OCI-LY3 (cell line): ENCODE data around the gene TPP1.

ENCODE experiments used
- H2AFZ ChIP-seq: fragments of 200-600, 300-600 bp; shearing (Covaris generic); 2 replicates; pipeline ENCODE4 v1.6.0; 2014; ENCODE audit warnings: antibody characterized with exemption, low read depth, low read length
- H3K27ac ChIP-seq: fragments of 200-600, 300-600 bp; sonication (generic); 2 replicates; pipeline ENCODE4 v1.5.1; 2014; ENCODE audit warnings: mild to moderate bottlenecking, low read length, moderate library complexity, mixed read lengths
- H3K27me3 ChIP-seq: fragments of 200-600, 300-600 bp; sonication (generic); 2 replicates; pipeline ENCODE4 v1.6.1; 2014; ENCODE audit warnings: low read depth, low read length, mixed read lengths
- H3K36me3 ChIP-seq: fragments of 200-600, 300-600 bp; sonication (generic); replicated peaks from 2 replicates; pipeline ENCODE3; 2014; ENCODE audit warnings: low read depth, low read length, mixed read lengths
- H3K4me1 ChIP-seq: fragments of 300-600, 200-600 bp; sonication (generic); 2 replicates; pipeline ENCODE4 v1.6.1; 2014; ENCODE audit warnings: low read length, mixed read lengths
- H3K4me2 ChIP-seq: fragments of 200-600, 300-600 bp; sonication (generic); 2 replicates; pipeline ENCODE4 v1.6.1; 2014; ENCODE audit warnings: low read length, mixed read lengths
- H3K4me3 ChIP-seq: fragments of 300-600, 200-600 bp; sonication (generic); 2 replicates; pipeline ENCODE4 v1.5.1; 2014; ENCODE audit warnings: antibody characterized with exemption, mild to moderate bottlenecking, low read length, moderate library complexity
- H3K79me2 ChIP-seq: fragments of 300-600, 200-600 bp; shearing (Covaris generic); 2 replicates; pipeline ENCODE4 v1.6.1; 2014; ENCODE audit warnings: mild to moderate bottlenecking, low read length, mixed read lengths
- H3K9ac ChIP-seq: fragments of 300-600, 200-600 bp; shearing (Covaris generic); 2 replicates; pipeline ENCODE4 v1.6.0; 2014; ENCODE audit warnings: mild to moderate bottlenecking, low read length, moderate library complexity
- H3K9me3 ChIP-seq: fragments of 200-600, 300-600 bp; shearing (Covaris generic); 2 replicates; pipeline ENCODE4 v1.6.1; 2014; ENCODE audit warnings: low read length, mixed read lengths; ENCODE audit not compliant: insufficient read depth
- H4K20me1 ChIP-seq: fragments of 200-600, 300-600 bp; sonication (generic); 2 replicates; pipeline ENCODE4 v1.6.1; 2016; ENCODE audit warnings: low read length, mixed read lengths; ENCODE audit not compliant: insufficient read depth
- CTCF ChIP-seq: fragments of 200-600, 300-600 bp; sonication (generic); IDR thresholded peaks from 2 replicates; pipeline ENCODE4 v1.5.1; 2014; ENCODE audit warnings: antibody characterized with exemption, low read length, low read depth
- EZH2phosphoT487 ChIP-seq: fragments of 200-600 bp; shearing (Covaris generic); IDR thresholded peaks from 2 replicates; pipeline ENCODE4 v1.6.1; 2018; ENCODE audit warnings: antibody characterized with exemption, mixed run types, low read depth

Gene TPP1

DNA sequence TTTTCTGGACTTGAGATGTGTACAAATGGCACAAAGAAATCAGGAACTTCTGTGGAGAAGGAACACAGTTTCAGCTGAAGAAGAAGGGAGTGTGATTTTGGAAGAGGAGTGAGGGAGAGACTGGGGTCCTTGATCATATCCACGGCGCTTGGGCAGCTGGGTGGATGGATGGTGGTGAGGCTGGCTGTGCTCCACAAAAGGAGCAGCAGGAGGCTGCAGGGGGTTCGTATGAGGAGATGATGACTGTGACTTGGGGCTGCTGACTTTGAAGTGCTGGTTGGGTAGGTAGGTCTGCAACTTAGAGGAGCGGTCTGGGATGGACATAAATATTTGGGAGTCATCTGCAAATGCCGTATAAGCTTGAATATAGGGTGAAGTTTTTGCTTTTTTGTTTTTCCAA lies 37.7 kb upstream of the TPP1 start:
- H2AFZ ChIP-seq: no peak overlapping the region

DNA sequence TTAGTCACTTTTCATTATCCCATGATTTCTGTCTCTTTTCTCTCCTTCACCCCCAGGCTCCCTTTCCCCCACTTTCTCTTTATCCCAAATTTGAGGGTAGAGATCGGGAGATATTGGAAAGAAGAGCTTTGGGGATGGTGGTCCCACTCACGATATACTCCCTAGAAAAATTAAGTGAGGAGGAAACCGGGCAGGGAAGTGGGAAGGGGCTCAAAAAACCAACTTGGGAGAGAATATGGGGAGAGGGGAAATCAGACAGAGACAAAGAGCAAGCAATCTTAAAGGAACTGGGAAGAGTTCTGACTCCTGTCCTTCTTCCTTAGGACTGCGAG lies 37.3 kb upstream of the TPP1 start:
- Histone ChIP-seq H4K20me1 (no peaks in the 10 kb centered on the region), H2AFZ (no peak overlapping the region), H3K9ac (no peak overlapping the region), H3K79me2 (no peaks in the 10 kb centered on the region), H3K36me3 (no peaks in the 10 kb centered on the region), H3K27me3 (peaks cover 15% of the 10 kb centered on the region; the same call in 1 of the 2 replicates), H3K4me1 (peaks cover 17% of the 10 kb centered on the region), H3K4me2 (no peak overlapping the region), H3K9me3 (no peaks in the 10 kb centered on the region), H3K27ac (no peak overlapping the region), H3K4me3 (no peak overlapping the region)
- TF ChIP-seq CTCF (no peak), EZH2phosphoT487 (no peak)

More for the DNA sequence above, 37.7 kb upstream of the TPP1 start:
- Histone ChIP-seq H3K9ac (no peak overlapping the region), H3K4me2 (no peak overlapping the region), H3K4me3 (no peak overlapping the region), H3K4me1 (peaks cover 18% of the 10 kb centered on the region), H3K36me3 (no peaks in the 10 kb centered on the region), H3K27me3 (peaks cover 11% of the 10 kb centered on the region; the same call in 1 of the 2 replicates), H3K9me3 (no peaks in the 10 kb centered on the region), H4K20me1 (no peaks in the 10 kb centered on the region), H3K27ac (no peak overlapping the region), H3K79me2 (no peaks in the 10 kb centered on the region)
- TF ChIP-seq EZH2phosphoT487: no peak
- TF ChIP-seq CTCF: no peak

- no peak within 1 kb of the TSS for H2AFZ ChIP-seq
- H3K4me3 ChIP-seq: no peak within 1 kb of the TSS
- TF ChIP-seq EZH2phosphoT487 (no peak), CTCF (no peak)
- no peaks in the 10 kb centered on the region for H4K20me1 ChIP-seq
- H3K4me1 ChIP-seq: peaks cover 11% of the 10 kb centered on the region
- no peak within 1 kb of the TSS for H3K27ac ChIP-seq
- no peak within 1 kb of the TSS for H3K4me2 ChIP-seq
- no peak within 1 kb of the TSS for H3K9ac ChIP-seq
- no peaks in the 10 kb centered on the region for H3K9me3 ChIP-seq
- H3K27me3 ChIP-seq: peaks cover 21% of the 10 kb centered on the region; the same call in 1 of the 2 replicates
- no peaks in the 10 kb centered on the region for H3K36me3 ChIP-seq
- H3K79me2 ChIP-seq: no peaks in the 10 kb centered on the region
These were observed 36.8 kb upstream of the TPP1 start, which contains the start of gene DCHS1 for GRCh38 chr11:6655790-6656583. Gene DCHS1 (minus strand): TSS chr11:6655809. CDS start chr11:6641613, 14,196 bp downstream.

DNA sequence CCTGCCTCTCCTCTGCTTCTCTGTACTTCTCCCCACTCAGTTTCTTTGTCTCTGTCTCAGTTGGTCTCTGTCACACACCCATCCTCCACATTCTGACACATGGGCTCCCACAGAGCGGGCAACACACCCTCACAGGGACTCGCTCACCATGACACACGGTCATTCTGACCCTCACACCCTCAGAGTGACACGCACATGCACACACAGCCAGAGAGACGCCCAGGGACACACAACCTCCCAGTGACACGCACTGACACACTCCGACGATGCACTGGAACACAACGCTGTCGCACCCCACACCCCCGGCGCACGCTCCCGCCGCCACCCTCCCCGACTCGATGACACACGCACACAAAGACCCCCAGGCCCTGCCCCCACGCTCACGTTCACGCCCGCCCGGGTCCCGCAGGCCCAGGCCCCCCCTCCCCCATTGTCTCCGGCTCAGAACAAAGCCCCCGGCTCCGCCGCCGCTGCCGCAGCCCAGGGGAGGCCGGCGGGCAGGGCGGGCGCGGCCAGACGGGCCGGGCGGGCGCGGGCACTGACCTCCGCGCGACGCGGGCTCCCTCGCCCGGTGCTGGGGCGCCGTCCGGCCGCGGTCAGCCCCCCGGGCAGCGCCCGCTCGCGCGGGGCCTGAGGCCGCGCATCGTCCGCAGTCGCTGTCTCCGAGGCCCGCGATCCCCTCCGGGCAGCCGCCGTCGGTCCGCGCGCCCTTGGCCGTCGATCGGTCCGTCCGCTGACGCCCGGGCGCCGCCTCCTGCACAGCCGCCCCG lies 36.0 kb upstream of the TPP1 start:
- no peak overlapping the region for H3K4me3 ChIP-seq
- no peak overlapping the region for H3K9ac ChIP-seq
- peaks cover 23% of the 10 kb centered on the region; the same call in 1 of the 2 replicates for H3K27me3 ChIP-seq

More for the DNA sequence above, 36.0 kb upstream of the TPP1 start:
- Histone ChIP-seq H2AFZ (no peak overlapping the region), H3K9me3 (no peaks in the 10 kb centered on the region), H3K79me2 (no peaks in the 10 kb centered on the region), H3K4me1 (peaks cover 3% of the 10 kb centered on the region), H3K36me3 (no peaks in the 10 kb centered on the region), H4K20me1 (no peaks in the 10 kb centered on the region), H3K4me2 (no peak overlapping the region), H3K27ac (no peak overlapping the region)
- TF ChIP-seq EZH2phosphoT487: no peak
- no peak for TF ChIP-seq CTCF
